HEK293T (cell line): Measurements from ENCODE around the gene GARS1.
A peak's percentile ranks its signal among the peaks of the same experiment; 100 is the strongest.
"Not testable (repeated sequence)": the region's sequence is repeated elsewhere in the genome, so short reads cannot be mapped to it uniquely, and the experiment has no call there.

Experiments
- CTCF ChIA-PET: fragments of 350-600 bp; formaldehyde crosslinking; extraction: SDS; loops from one replicate; lab custom pipeline; 2021; ENCODE audit warnings: antibody characterized with exemption, inconsistent platforms; lab: Yijun Ruan, JAX
- POLR2A ChIA-PET: fragments of 350-600 bp; formaldehyde crosslinking; extraction: SDS; loops from one replicate; lab custom pipeline; 2020; ENCODE audit warnings: antibody characterized with exemption, inconsistent platforms; lab: Yijun Ruan, JAX
- DNase-seq: peaks from one replicate; pipeline ENCODE4 v3.0.0; 2012; ENCODE audit warnings: mixed read lengths; ENCODE audit errors: extremely low spot score
- ARNT ChIP-seq: fragments of 450-650 bp; IDR thresholded peaks from 2 replicates; pipeline ENCODE4 v1.6.1; 2017; ENCODE audit warnings: mild to moderate bottlenecking
- BHLHE40 ChIP-seq: fragments of 450-650 bp; IDR thresholded peaks from 2 replicates; pipeline ENCODE4 v1.6.1; 2016; ENCODE audit warnings: mild to moderate bottlenecking, moderate library complexity, borderline replicate concordance
- CTBP1 ChIP-seq: fragments of 450-650 bp; IDR thresholded peaks from 2 replicates; pipeline ENCODE4 v1.6.1; 2016; ENCODE audit warnings: borderline replicate concordance
- ELF4 ChIP-seq: fragments of 450-650 bp; IDR thresholded peaks from 2 replicates; pipeline ENCODE4 v1.6.1; 2017; ENCODE audit warnings: antibody characterized with exemption
- FOXA1 ChIP-seq: fragments of 450-650 bp; IDR thresholded peaks from 2 replicates; pipeline ENCODE4 v1.6.1; 2016; ENCODE audit warnings: mild to moderate bottlenecking
- FOXK2 ChIP-seq: fragments of 450-650 bp; IDR thresholded peaks from 2 replicates; pipeline ENCODE4 v1.6.1; 2016; ENCODE audit warnings: mild to moderate bottlenecking
- FOXM1 ChIP-seq: fragments of 450-650 bp; IDR thresholded peaks from 2 replicates; pipeline ENCODE4 v1.6.1; 2017; ENCODE audit warnings: mild to moderate bottlenecking, borderline replicate concordance
- HDGF ChIP-seq: fragments of 450-650 bp; IDR thresholded peaks from 2 replicates; pipeline ENCODE4 v1.6.1; 2017; ENCODE audit warnings: antibody characterized with exemption, borderline replicate concordance
- L3MBTL2 ChIP-seq: fragments of 450-650 bp; conservative IDR thresholded peaks from 2 replicates; pipeline ENCODE4 v1.6.1; 2016; ENCODE audit warnings: mild to moderate bottlenecking
- LEF1 ChIP-seq: fragments of 450-650 bp; IDR thresholded peaks from 2 replicates; pipeline ENCODE4 v1.6.1; 2017; ENCODE audit warnings: mild to moderate bottlenecking, borderline replicate concordance
- NFRKB ChIP-seq: fragments of 450-650 bp; IDR thresholded peaks from 2 replicates; pipeline ENCODE4 v1.6.1; 2016; ENCODE audit warnings: mild to moderate bottlenecking, moderate library complexity
- SP1 ChIP-seq: fragments of 450-650 bp; IDR thresholded peaks from 2 replicates; pipeline ENCODE4 v1.6.1; 2017
- SUZ12 ChIP-seq: fragments of 450-650 bp; IDR thresholded peaks from 2 replicates; pipeline ENCODE4 v1.6.1; 2016; ENCODE audit warnings: mild to moderate bottlenecking
- TARDBP ChIP-seq: fragments of 450-650 bp; IDR thresholded peaks from 2 replicates; pipeline ENCODE4 v1.6.1; 2016
- ZNF384 ChIP-seq: fragments of 450-650 bp; IDR thresholded peaks from 2 replicates; pipeline ENCODE4 v1.6.1; 2016
- TF ChIP-seq, protein P1 (sequence below): fragments of 450-650 bp; IDR thresholded peaks from 2 replicates; pipeline ENCODE4 v1.6.1; 2016

GARS1 gene

GRCh38 chr7:30584415-30584814 is 10.3 kb upstream of the GARS1 start:
- CTCF ChIA-PET, result no interaction called here
- TF ChIP-seq ZNF384 (no peak), FOXK2 (no peak), ELF4 (no peak), BHLHE40 (no peak)
- TF ChIP-seq, protein P1, sequence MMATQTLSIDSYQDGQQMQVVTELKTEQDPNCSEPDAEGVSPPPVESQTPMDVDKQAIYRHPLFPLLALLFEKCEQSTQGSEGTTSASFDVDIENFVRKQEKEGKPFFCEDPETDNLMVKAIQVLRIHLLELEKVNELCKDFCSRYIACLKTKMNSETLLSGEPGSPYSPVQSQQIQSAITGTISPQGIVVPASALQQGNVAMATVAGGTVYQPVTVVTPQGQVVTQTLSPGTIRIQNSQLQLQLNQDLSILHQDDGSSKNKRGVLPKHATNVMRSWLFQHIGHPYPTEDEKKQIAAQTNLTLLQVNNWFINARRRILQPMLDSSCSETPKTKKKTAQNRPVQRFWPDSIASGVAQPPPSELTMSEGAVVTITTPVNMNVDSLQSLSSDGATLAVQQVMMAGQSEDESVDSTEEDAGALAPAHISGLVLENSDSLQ, result no peak
- no peak for DNase-seq
- POLR2A ChIA-PET, result no interaction called here

DNA sequence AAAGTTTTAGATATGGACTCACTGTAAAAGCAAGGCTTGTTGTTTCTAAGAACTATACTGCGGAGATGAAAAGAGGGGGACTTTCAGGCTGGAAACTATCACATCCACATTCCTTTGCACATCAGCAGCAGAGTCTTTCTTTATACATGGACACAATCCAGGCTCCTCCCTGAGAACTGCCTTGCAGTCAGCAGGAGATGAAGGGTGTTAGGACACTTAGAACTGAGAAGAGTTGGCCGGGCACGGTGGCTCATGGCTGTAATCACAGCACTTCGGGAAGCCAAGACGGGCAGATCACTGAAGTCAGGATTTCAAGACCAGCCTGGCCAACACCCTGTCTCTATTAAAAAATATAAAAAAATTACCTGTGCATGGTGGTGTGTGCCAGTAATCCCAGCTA is 9.7 kb upstream of the GARS1 start:
- no peak for DNase-seq
- POLR2A ChIA-PET, result no interaction called here
- CTCF ChIA-PET, result no interaction called here
- TF ChIP-seq SUZ12, result no peak
- TF ChIP-seq LEF1, result no peak
- TF ChIP-seq ARNT, result no peak
- TF ChIP-seq FOXA1, result no peak
- TF ChIP-seq, protein P1, result no peak

- ChIA-PET POLR2A (no interaction called here), CTCF (no interaction called here)
- DNase-seq, result no peak
- TF ChIP-seq L3MBTL2 (no peak), SP1 (no peak), BHLHE40 (no peak), ELF4 (no peak), TARDBP (no peak), ARNT (no peak), SUZ12 (no peak), CTBP1 (no peak), FOXM1 (no peak), FOXK2 (no peak), ZNF384 (no peak), NFRKB (no peak), FOXA1 (no peak), HDGF (no peak), LEF1 (no peak)
- TF ChIP-seq, protein P1, result no peak
These were observed 9.0 kb upstream of the GARS1 start for GRCh38 chr7:30585675-30586074.

- POLR2A ChIA-PET, CTCF ChIA-PET, DNase-seq: not testable (repeated sequence)
These were observed 7.1 kb upstream of the GARS1 start for GRCh38 chr7:30587547-30587946.

- ChIA-PET POLR2A (no interaction called here), CTCF (no interaction called here)
- no peak for TF ChIP-seq BHLHE40
- TF ChIP-seq, protein P1, result no peak
- no peak for TF ChIP-seq FOXA1
- no peak for TF ChIP-seq ARNT
- no peak for TF ChIP-seq SP1
- no peak for DNase-seq
These were observed 5.6 kb upstream of the GARS1 start for GRCh38 chr7:30589111-30589510.

DNA sequence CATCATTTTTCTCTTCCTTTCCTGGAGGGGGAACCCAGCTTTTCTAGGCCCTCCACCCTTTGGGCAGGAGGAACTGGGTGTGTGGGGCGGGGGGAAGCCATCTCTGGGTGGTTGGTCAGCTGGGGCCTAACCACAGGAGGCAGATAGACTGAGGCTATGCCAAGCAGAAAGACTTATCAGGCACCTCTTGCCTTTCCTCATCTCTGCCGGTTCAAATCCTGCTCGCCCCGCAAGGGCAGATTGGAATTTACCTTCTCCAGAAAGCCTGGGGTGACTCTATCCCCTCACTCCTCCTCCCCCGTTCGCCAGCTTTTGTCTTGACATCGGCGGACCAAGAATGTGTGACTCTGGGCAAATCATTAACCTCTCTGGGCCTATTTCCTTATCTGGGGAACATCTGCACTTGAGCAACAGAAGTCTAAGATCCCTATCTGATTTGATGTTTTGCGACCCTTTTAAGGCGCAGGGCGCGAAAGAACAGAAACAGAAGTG is 584 bp upstream of the GARS1 start:
- ChIA-PET CTCF (interaction anchor here (0.6 kb wide), 1 partner anchor 9 kb away, joined by 3 read pairs; no protein-coding TSS in a partner anchor), POLR2A (interaction anchor here (0.9 to 1.4 kb wide), 4 partner anchors 10 to 57 kb away, joined by 3 to 5 read pairs (median 4); no protein-coding TSS in a partner anchor)
- DNase-seq, result peak; percentile 37
- TF ChIP-seq NFRKB (no peak), CTBP1 (no peak), L3MBTL2 (no peak), ARNT (no peak)

DNA sequence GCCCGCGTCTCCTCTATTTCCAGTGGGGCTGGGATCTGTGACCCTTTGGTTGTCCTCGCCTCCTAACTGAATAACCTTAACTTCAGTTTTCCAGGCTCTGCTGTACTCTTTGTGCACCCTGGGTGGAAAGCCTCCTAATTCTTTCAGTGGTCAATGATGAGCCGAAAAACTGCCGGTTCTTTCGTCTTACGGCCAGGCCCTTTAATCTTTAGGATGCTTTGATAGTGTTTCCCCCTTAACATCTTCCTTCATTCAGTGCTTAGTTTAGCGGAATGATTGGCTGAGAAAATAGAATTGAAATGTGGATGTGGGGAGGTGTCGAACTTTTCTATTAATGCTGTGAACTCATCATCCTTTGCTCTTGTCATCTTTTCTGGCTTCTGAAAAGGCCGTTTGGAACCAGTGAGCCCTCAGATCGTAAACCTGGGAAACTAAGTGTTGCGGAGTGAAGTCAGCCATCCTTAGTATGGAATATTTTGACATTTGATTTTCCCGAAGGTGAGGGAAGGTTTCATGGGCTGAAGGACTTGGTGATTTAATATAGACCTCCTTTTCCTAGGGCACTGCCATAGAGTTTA is 847 bp downstream of the GARS1 start:
- CTCF ChIA-PET, result no interaction called here
- no peak for DNase-seq
- POLR2A ChIA-PET, result no interaction called here
- TF ChIP-seq LEF1, result no peak
- TF ChIP-seq NFRKB, result no peak
